ENCODE results near the gene LRMDA. TPM values are rescaled to one million over a fixed set of nuclear protein-coding genes. Genes with fewer than 3 reads are reported as not detected.

LRMDA gene
- polyA plus RNA-seq, 3 donors, result 39.8 to 59.6 (median 56.4) TPM

DNA sequence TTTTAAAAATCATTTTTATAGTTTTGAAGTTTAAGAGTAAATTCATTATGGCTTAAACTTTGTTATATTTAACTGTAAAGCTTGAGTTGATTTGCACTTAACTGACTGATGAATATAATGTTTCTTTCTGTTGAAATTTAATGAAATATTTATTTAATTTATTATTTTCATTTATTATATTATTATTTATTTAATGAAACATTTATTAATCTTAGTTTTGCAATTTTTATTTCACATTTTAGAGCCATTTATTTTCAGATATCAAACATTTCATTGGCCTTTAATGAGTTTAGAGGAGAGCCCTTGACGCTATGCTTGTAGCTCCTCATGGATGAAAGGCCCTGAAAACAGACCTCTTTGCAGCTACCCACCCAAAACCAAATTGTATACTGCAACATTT is 570.0 kb downstream of the LRMDA start:
- no peak overlapping the region for H3K4me3 Mint-ChIP-seq
- Histone ChIP-seq H3K4me2 (replicated peaks; ENCODE audit: extremely low read depth, low read length, poor library complexity, severe bottlenecking) (no peak overlapping the region), H3K36me3 (replicated peaks in 1 of 2; ENCODE audit: control insufficient read depth in 1 of 2, insufficient read depth in 2 of 2, low read length in 2 of 2) (peaks cover 0 to 8% of the 10 kb centered on the region in 2 donors), H3K9me3 (replicated peaks in 1 of 2; ENCODE audit: control insufficient read depth in 1 of 2, insufficient read depth in 1 of 2, low read length in 2 of 2) (no peaks in the 10 kb centered on the region), H3K79me2 (ENCODE audit: insufficient read depth, low read length) (no peaks in the 10 kb centered on the region), H3K4me1 (ENCODE audit: control insufficient read depth in 1 of 2, insufficient read depth in 2 of 2, low read length in 2 of 2) (no peaks in the 10 kb centered on the region), H3K4me3 (replicated peaks in 1 of 3; ENCODE audit: low read depth in 2 of 3, low read length in 3 of 3) (no peak overlapping the region), H3K9ac (ENCODE audit: insufficient read depth, low read length, poor library complexity, severe bottlenecking) (no peak overlapping the region), H2AFZ (ENCODE audit: insufficient read depth, low read depth, low read length, poor library complexity, severe bottlenecking) (no peak overlapping the region), H3K27me3 (ENCODE audit: control insufficient read depth in 2 of 2, insufficient read depth in 2 of 2, low read length in 2 of 2) (no peaks in the 10 kb centered on the region), H4K20me1 (ENCODE audit: insufficient read depth, low read length) (no peaks in the 10 kb centered on the region), H3K27ac (ENCODE audit: low read depth in 1 of 2, low read length in 2 of 2) (no peak overlapping the region)
- H3K27ac Mint-ChIP-seq, result no peak overlapping the region
- TF ChIP-seq, protein P1, sequence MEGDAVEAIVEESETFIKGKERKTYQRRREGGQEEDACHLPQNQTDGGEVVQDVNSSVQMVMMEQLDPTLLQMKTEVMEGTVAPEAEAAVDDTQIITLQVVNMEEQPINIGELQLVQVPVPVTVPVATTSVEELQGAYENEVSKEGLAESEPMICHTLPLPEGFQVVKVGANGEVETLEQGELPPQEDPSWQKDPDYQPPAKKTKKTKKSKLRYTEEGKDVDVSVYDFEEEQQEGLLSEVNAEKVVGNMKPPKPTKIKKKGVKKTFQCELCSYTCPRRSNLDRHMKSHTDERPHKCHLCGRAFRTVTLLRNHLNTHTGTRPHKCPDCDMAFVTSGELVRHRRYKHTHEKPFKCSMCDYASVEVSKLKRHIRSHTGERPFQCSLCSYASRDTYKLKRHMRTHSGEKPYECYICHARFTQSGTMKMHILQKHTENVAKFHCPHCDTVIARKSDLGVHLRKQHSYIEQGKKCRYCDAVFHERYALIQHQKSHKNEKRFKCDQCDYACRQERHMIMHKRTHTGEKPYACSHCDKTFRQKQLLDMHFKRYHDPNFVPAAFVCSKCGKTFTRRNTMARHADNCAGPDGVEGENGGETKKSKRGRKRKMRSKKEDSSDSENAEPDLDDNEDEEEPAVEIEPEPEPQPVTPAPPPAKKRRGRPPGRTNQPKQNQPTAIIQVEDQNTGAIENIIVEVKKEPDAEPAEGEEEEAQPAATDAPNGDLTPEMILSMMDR (IDR thresholded peaks at IDR 0.05), result no peak
- H3K36me3 Mint-ChIP-seq, result peaks cover 2 to 4% of the 10 kb centered on the region in 2 donors
- no peak for DNase-seq
- H3K27me3 Mint-ChIP-seq (ENCODE audit: low read depth in 3 of 3), result no peaks in the 10 kb centered on the region
- no peaks in the 10 kb centered on the region for H3K9me3 Mint-ChIP-seq
- no CpG with 5 or more reads among the region's 1 CpG for WGBS (ENCODE audit: insufficient coverage)
- intact Hi-C loops (cut with micrococcal nuclease), result no loop called here
- H3K4me1 Mint-ChIP-seq, result no peaks in the 10 kb centered on the region

DNA sequence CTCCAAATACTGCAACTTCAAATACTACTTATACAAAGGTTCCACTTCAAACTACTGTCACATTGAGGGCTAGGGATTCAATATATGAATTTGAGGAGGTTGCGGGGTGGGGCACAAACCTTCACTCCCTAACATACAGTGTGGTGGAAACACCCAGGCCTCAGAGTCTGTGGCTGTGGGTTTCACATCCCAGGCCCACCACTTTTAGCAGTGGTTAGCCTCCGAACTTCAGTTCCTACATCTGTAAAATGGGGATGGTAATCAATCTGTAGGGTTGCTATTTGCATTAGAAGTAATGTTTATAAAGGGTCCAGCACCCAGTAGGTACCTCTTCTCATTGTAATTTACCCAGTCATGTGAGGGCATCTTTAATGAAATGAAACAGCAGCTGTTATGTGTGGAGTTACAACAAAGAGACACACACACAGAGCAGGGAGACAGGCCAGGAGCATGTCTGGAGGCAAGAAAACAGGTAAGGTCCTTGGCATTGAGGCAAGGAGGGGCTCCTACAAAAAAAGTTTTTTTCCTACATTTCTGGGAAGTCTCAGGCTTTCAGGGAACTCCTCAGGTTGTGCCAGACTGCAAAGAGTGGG is 570.9 kb downstream of the LRMDA start:
- TF ChIP-seq, protein P1 (IDR thresholded peaks at IDR 0.05), result no peak
- H2AFZ ChIP-seq (ENCODE audit: insufficient read depth, low read depth, low read length, poor library complexity, severe bottlenecking), result no peak overlapping the region
- H3K9ac ChIP-seq (ENCODE audit: insufficient read depth, low read length, poor library complexity, severe bottlenecking), result no peak overlapping the region
- Mint-ChIP-seq H3K4me3 (no peak overlapping the region), H3K4me1 (no peaks in the 10 kb centered on the region), H3K36me3 (peaks cover 2 to 4% of the 10 kb centered on the region in 2 donors), H3K27me3 (ENCODE audit: low read depth in 3 of 3) (no peaks in the 10 kb centered on the region), H3K27ac (peak overlapping the region in 1 of 7 donors; percentile 22), H3K9me3 (no peaks in the 10 kb centered on the region)
- H3K36me3 ChIP-seq (replicated peaks in 1 of 2; ENCODE audit: control insufficient read depth in 1 of 2, insufficient read depth in 2 of 2, low read length in 2 of 2), result peaks cover 0 to 8% of the 10 kb centered on the region in 2 donors
- intact Hi-C loops (cut with micrococcal nuclease), result no loop called here
- H3K4me1 ChIP-seq (ENCODE audit: control insufficient read depth in 1 of 2, insufficient read depth in 2 of 2, low read length in 2 of 2), result no peaks in the 10 kb centered on the region
- no CpG with 5 or more reads among the region's 2 CpGs for WGBS (ENCODE audit: insufficient coverage)
- no peak overlapping the region for H3K27ac ChIP-seq (ENCODE audit: low read depth in 1 of 2, low read length in 2 of 2)
- no peaks in the 10 kb centered on the region for H3K27me3 ChIP-seq (ENCODE audit: control insufficient read depth in 2 of 2, insufficient read depth in 2 of 2, low read length in 2 of 2)
- no peaks in the 10 kb centered on the region for H4K20me1 ChIP-seq (ENCODE audit: insufficient read depth, low read length)
- H3K4me2 ChIP-seq (replicated peaks; ENCODE audit: extremely low read depth, low read length, poor library complexity, severe bottlenecking), result no peak overlapping the region
- no peaks in the 10 kb centered on the region for H3K79me2 ChIP-seq (ENCODE audit: insufficient read depth, low read length)
- DNase-seq, result no peak
- no peaks in the 10 kb centered on the region for H3K9me3 ChIP-seq (replicated peaks in 1 of 2; ENCODE audit: control insufficient read depth in 1 of 2, insufficient read depth in 1 of 2, low read length in 2 of 2)
- H3K4me3 ChIP-seq (replicated peaks in 1 of 3; ENCODE audit: low read depth in 2 of 3, low read length in 3 of 3), result no peak overlapping the region

Measured in CD14-positive monocyte (primary cell).